ENCODE results near the gene SIRT2.

GRCh38 chr19:38917516-38917915, 18.1 kb upstream of the SIRT2 start:
- TF ChIP-seq POLR2A (IDR thresholded peaks at IDR 0.05): no peak
- no peak for TF ChIP-seq CTCF (IDR thresholded peaks at IDR 0.05)
